A549 (cell line): ENCODE results near the gene SEZ6L2. TPM values are rescaled to one million over a fixed set of nuclear protein-coding genes. Genes with fewer than 3 reads are reported as not detected.

Source experiments
- ATAC-seq, 2 experiments: fragments of 200-7000 bp in 1 of 2; fragments of >200 bp in 1 of 2; cut with Nextera tagmentation in 1 of 2; cut with Tn5 transposase in 1 of 2; 3 replicates each; pipeline versions ENCODE4 v1.8.0 to v1.9.1; 2018 to 2020; ENCODE audit warnings: mild to moderate bottlenecking in 1 of 2, moderate library complexity in 1 of 2
- CTCF ChIA-PET: fragments of 300-600 bp; sonication (Branson Sonifier 250); formaldehyde crosslinking; extraction: SDS; loops from one replicate; lab custom pipeline; 2021; ENCODE audit warnings: antibody characterized with exemption, inconsistent platforms; lab: Yijun Ruan, JAX
- POLR2A ChIA-PET: fragments of 350-600 bp; formaldehyde crosslinking; extraction: SDS; loops from one replicate; lab custom pipeline; 2021; ENCODE audit warnings: antibody characterized with exemption, inconsistent platforms; lab: Yijun Ruan, JAX
- DNase-seq, 2 experiments: peaks; one replicate each; pipeline versions ENCODE4 v3.0.0 to v3.0.0-alpha.2; 2011 to 2016; ENCODE audit warnings: low read depth in 1 of 2, low spot score in 1 of 2
- FAIRE-seq: peaks from 2 replicates; lab custom pipeline; 2011; peaks lifted over from hg19 to GRCh38; lab: Jason Lieb, UNC
- H3K27ac ChIP-seq, 2 experiments: fragments of >200 bp; sonication (Bioruptor Twin); formaldehyde crosslinking; 3 replicates each; pipeline ENCODE4 v1.5.1; 2016 to 2017
- H3K4me1 ChIP-seq: fragments of >200 bp; sonication (Bioruptor Twin); formaldehyde crosslinking; 3 replicates; pipeline ENCODE4 v1.6.1; 2016
- H3K4me2 ChIP-seq: fragments of >200 bp; sonication (Bioruptor Twin); formaldehyde crosslinking; 3 replicates; pipeline ENCODE4 v1.6.1; 2016
- H3K4me3 ChIP-seq: fragments of >200 bp; sonication (Bioruptor Twin); formaldehyde crosslinking; 3 replicates; pipeline ENCODE4 v1.5.1; 2016
- H3K9me3 ChIP-seq: fragments of >200 bp; sonication (Bioruptor Twin); formaldehyde crosslinking; 3 replicates; pipeline ENCODE4 v1.6.1; 2016
- ATOH8 ChIP-seq: fragments of 250-450 bp; sonication (Bioruptor Pico); IDR thresholded peaks from 2 replicates; pipeline ENCODE4 v1.5.0; 2020; ENCODE audit warnings: low read depth, mild to moderate bottlenecking, moderate library complexity
- BCL3 ChIP-seq: fragments of >200 bp; sonication (Bioruptor Twin); formaldehyde crosslinking; IDR thresholded peaks from 3 replicates; pipeline ENCODE4 v1.6.1; 2016
- CBX8 ChIP-seq: fragments of 200-600 bp; sonication (generic); IDR thresholded peaks from 2 replicates; pipeline ENCODE4 v1.6.1; 2016
- CHD2 ChIP-seq: fragments of 150-350 bp; IDR thresholded peaks from 2 replicates; pipeline ENCODE4 v1.6.1; 2014; ENCODE audit warnings: low read length; ENCODE audit not compliant: partially characterized antibody
- CHD4 ChIP-seq: fragments of 200-600 bp; sonication (generic); IDR thresholded peaks from 2 replicates; pipeline ENCODE4 v1.6.1; 2016; ENCODE audit warnings: antibody characterized with exemption, mild to moderate bottlenecking, borderline replicate concordance
- ELK1 ChIP-seq: fragments of 150-350 bp; IDR thresholded peaks from 2 replicates; pipeline ENCODE4 v1.6.1; 2014; ENCODE audit warnings: low read depth, mild to moderate bottlenecking, low read length
- FOSB ChIP-seq: fragments of 250-450 bp; sonication (Bioruptor Pico); IDR thresholded peaks from 2 replicates; pipeline ENCODE4 v1.5.0; 2020; ENCODE audit warnings: mild to moderate bottlenecking, moderate library complexity
- FOXS1 ChIP-seq: fragments of 250-450 bp; sonication (Bioruptor Pico); IDR thresholded peaks from 2 replicates; pipeline ENCODE4 v1.5.0; 2020; ENCODE audit warnings: mild to moderate bottlenecking, moderate library complexity
- HES2 ChIP-seq: fragments of >200 bp; sonication (Bioruptor Twin); formaldehyde crosslinking; IDR thresholded peaks from 2 replicates; pipeline ENCODE4 v1.6.1; 2016
- JUNB ChIP-seq: fragments of >200 bp; sonication (Bioruptor Twin); formaldehyde crosslinking; IDR thresholded peaks from 2 replicates; pipeline ENCODE4 v1.6.1; 2016
- KDM5A ChIP-seq: fragments of 200-600 bp; sonication (generic); IDR thresholded peaks from 2 replicates; pipeline ENCODE4 v1.6.1; 2016; ENCODE audit warnings: antibody characterized with exemption, mild to moderate bottlenecking
- MAFK ChIP-seq: fragments of 450-650 bp; IDR thresholded peaks from 2 replicates; pipeline ENCODE4 v1.6.1; 2014; ENCODE audit not compliant: partially characterized antibody
- MYC ChIP-seq: IDR thresholded peaks from 2 replicates; pipeline ENCODE4 v1.6.1; 2012; ENCODE audit warnings: mild to moderate bottlenecking, inconsistent platforms, low read length, improper control_type of control experiment, borderline replicate concordance
- NPAS2 ChIP-seq: fragments of 250-450 bp; sonication (Bioruptor Pico); IDR thresholded peaks from 2 replicates; pipeline ENCODE4 v1.8.0; 2022; ENCODE audit warnings: mild to moderate bottlenecking, moderate library complexity, borderline replicate concordance
- PBX3 ChIP-seq: IDR thresholded peaks from 2 replicates; pipeline ENCODE4 v1.6.1; 2012
- PHF8 ChIP-seq: fragments of 200-600 bp; sonication (generic); IDR thresholded peaks from 2 replicates; pipeline ENCODE4 v1.6.1; 2016; ENCODE audit warnings: low read depth, mild to moderate bottlenecking, antibody characterized with exemption, moderate library complexity, borderline replicate concordance
- POLR2A ChIP-seq: IDR thresholded peaks from 2 replicates; pipeline ENCODE4 v1.6.1; 2012; ENCODE audit warnings: mild to moderate bottlenecking, low read length
- POLR2AphosphoS2 ChIP-seq: conservative IDR thresholded peaks from 2 replicates; pipeline ENCODE4 v1.6.1; 2012; ENCODE audit warnings: low read length, improper control_type of control experiment, inconsistent platforms
- RAD21 ChIP-seq, 2 experiments: fragments of >200 bp in 1 of 2; sonication (Bioruptor Twin) in 1 of 2; formaldehyde crosslinking in 1 of 2; IDR thresholded peaks in 1 of 2; conservative IDR thresholded peaks in 1 of 2; 2 replicates in 1 of 2; 3 replicates in 1 of 2; pipeline ENCODE4 v1.6.1; 2012 to 2018; ENCODE audit warnings: inconsistent platforms in 1 of 2
- TP53 ChIP-seq: fragments of 250-450 bp; sonication (Bioruptor Pico); IDR thresholded peaks from 2 replicates; pipeline ENCODE4 v1.5.0; 2021; ENCODE audit warnings: mild to moderate bottlenecking, moderate library complexity
- ZSCAN20 ChIP-seq: fragments of 250-450 bp; sonication (Bioruptor Pico); IDR thresholded peaks from 2 replicates; pipeline ENCODE4 v1.8.0; 2022; ENCODE audit warnings: mild to moderate bottlenecking, moderate library complexity
- WGBS: methylation state at CpG from one replicate; pipeline ENCODE4 v1.1.6; 2017; ENCODE audit errors: missing lambda C conversion rate; 5-methylcytosine and 5-hydroxymethylcytosine counted together
- polyA plus RNA-seq, 4 experiments: library from polyadenylated mRNA; depleted of rRNA in 3 of 4; stranded (reverse); fragments of >200 nt; fragmentation: RNase III in 1 of 4; extraction: RNeasy Plus Mini Kit Qiagen cat#74134 plus additional on column Dnase treatment in 1 of 4; gene quantifications; 2 replicates in 3 of 4; 3 replicates in 1 of 4; pipeline ENCODE4 v1.2.3, GENCODE V29; 2011 to 2017

Gene SEZ6L2
- polyA plus RNA-seq, 2 of the 4 experiments (the other 2 are of a cell fraction) = 4.3 to 11.4 TPM

GRCh38 chr16:29893553-29893952, 5.8 kb downstream of the SEZ6L2 start:
- Histone ChIP-seq H3K4me1 (peaks cover under 1% of the 10 kb centered on the region; the same call in 1 of the 3 replicates), H3K27ac (no peak overlapping the region), H3K4me2 (no peak overlapping the region), H3K4me3 (no peak overlapping the region), H3K9me3 (no peaks in the 10 kb centered on the region)
- WGBS = 84% methylated on average over 3 of the region's 3 CpGs
- FAIRE-seq (no peak), ATAC-seq (no peak), DNase-seq (no peak)
- TF ChIP-seq CHD4 = no peak
- no peak for TF ChIP-seq RAD21 (conservative IDR thresholded peaks at IDR 0.05 in 1 of 2, IDR thresholded peaks at IDR 0.05 in 1 of 2)
- no peak for TF ChIP-seq POLR2A
- no peak for TF ChIP-seq PBX3
- TF ChIP-seq BCL3 = no peak
- TF ChIP-seq FOSB = no peak
- no peak for TF ChIP-seq JUNB
- no peak for TF ChIP-seq MAFK
- TF ChIP-seq PHF8 = no peak
- TF ChIP-seq TP53 (CRISPR knock-in tag) = no peak
- no peak for TF ChIP-seq CBX8
- TF ChIP-seq HES2 = no peak
- no peak for TF ChIP-seq POLR2AphosphoS2
- TF ChIP-seq MYC = no peak
- TF ChIP-seq KDM5A = no peak
- no peak for TF ChIP-seq NPAS2
- POLR2A ChIA-PET = no interaction called here
- CTCF ChIA-PET = interaction anchor here (0.9 kb wide), 1 partner anchor 112 kb away, joined by 9 read pairs; no protein-coding TSS in a partner anchor

GRCh38 chr16:29892458-29892813, 6.9 kb downstream of the SEZ6L2 start:
- FAIRE-seq = no peak

More at GRCh38 chr16:29892458-29892813, 6.9 kb downstream of the SEZ6L2 start:
- DNase-seq (no peak), ATAC-seq (peak in 1 of 2 experiments; percentile 19; a peak in 1 of 6 replicates)
- TF ChIP-seq FOXS1 (CRISPR knock-in tag) (no peak), ZSCAN20 (CRISPR knock-in tag) (no peak), ATOH8 (CRISPR knock-in tag) (no peak), CHD2 (no peak), KDM5A (no peak), MYC (no peak), BCL3 (no peak), ELK1 (no peak)
- Histone ChIP-seq H3K27ac (no peak overlapping the region), H3K4me2 (no peak overlapping the region), H3K4me1 (no peaks in the 10 kb centered on the region), H3K4me3 (no peak overlapping the region), H3K9me3 (no peaks in the 10 kb centered on the region)
- 71% methylated on average over 6 of the region's 6 CpGs for WGBS
- CTCF ChIA-PET = interaction anchor here (1.2 kb wide), 1 partner anchor 8 kb away, joined by 3 read pairs; the partner anchor contains the start of gene ASPHD1
- POLR2A ChIA-PET = no interaction called here
